SK-N-MC (cell line): ENCODE measurements around the gene FAM3B.

Experiments
- DNase-seq: peaks from one replicate; pipeline ENCODE4 v3.0.0-alpha.2; 2011; ENCODE audit warnings: low read depth, low spot score
- H3K27ac ChIP-seq: fragments of 200-600 bp; sonication (generic); 2 replicates; pipeline ENCODE4 v1.5.1; 2016; ENCODE audit warnings: mixed run types
- H3K36me3 ChIP-seq: fragments of 200-600 bp; sonication (generic); 2 replicates; pipeline ENCODE4 v1.6.1; 2017; ENCODE audit warnings: antibody characterized with exemption, low read length, mixed read lengths; ENCODE audit not compliant: insufficient read depth
- H3K4me3 ChIP-seq: fragments of 200-600 bp; sonication (generic); 2 replicates; pipeline ENCODE4 v1.5.1; 2016
- H3K9ac ChIP-seq: fragments of 200-600 bp; sonication (generic); 2 replicates; pipeline ENCODE4 v1.8.0; 2017; ENCODE audit warnings: mixed run types, mixed read lengths; ENCODE audit not compliant: insufficient read length
- H3K9me3 ChIP-seq: fragments of 200-600 bp; sonication (generic); 2 replicates; pipeline ENCODE4 v1.6.1; 2017; ENCODE audit warnings: low read depth, mild to moderate bottlenecking, antibody characterized with exemption, low read length, moderate library complexity, mixed read lengths
- EZH2 ChIP-seq: fragments of 200-600 bp; sonication (generic); IDR thresholded peaks from one replicate; pipeline ENCODE4 v1.6.1; 2017; ENCODE audit warnings: antibody characterized with exemption
- FOXP2 ChIP-seq: optimal IDR thresholded peaks from 2 replicates; pipeline ENCODE3; 2011; ENCODE audit warnings: mild to moderate bottlenecking, moderate library complexity; ENCODE audit not compliant: insufficient read depth; ENCODE audit errors: extremely low read length, control extremely low read depth
- POLR2AphosphoS5 ChIP-seq: IDR thresholded peaks from 2 replicates; pipeline ENCODE4 v1.6.1; 2012; ENCODE audit warnings: mild to moderate bottlenecking, low read depth, low read length, borderline replicate concordance

FAM3B gene

GRCh38 chr21:41344146-41344545 is 27.5 kb downstream of the FAM3B start:
- Histone ChIP-seq H3K9ac (no peak overlapping the region), H3K4me3 (no peak overlapping the region), H3K9me3 (no peaks in the 10 kb centered on the region), H3K36me3 (no peaks in the 10 kb centered on the region), H3K27ac (no peak overlapping the region)
- TF ChIP-seq POLR2AphosphoS5 (no peak), FOXP2 (no peak), EZH2 (no peak)
- no peak for DNase-seq

- TF ChIP-seq POLR2AphosphoS5 (no peak), FOXP2 (no peak), EZH2 (no peak)
Measured at GRCh38 chr21:41345356-41345755, 28.8 kb downstream of the FAM3B start.

GRCh38 chr21:41345934-41346685 is 29.5 kb downstream of the FAM3B start:
- no peaks in the 10 kb centered on the region for H3K36me3 ChIP-seq
- H3K9me3 ChIP-seq: no peaks in the 10 kb centered on the region
- DNase-seq: no peak
- H3K27ac ChIP-seq: no peak overlapping the region
- TF ChIP-seq FOXP2 (no peak), POLR2AphosphoS5 (no peak), EZH2 (no peak)
- H3K9ac ChIP-seq: no peak overlapping the region
- H3K4me3 ChIP-seq: no peak overlapping the region

More at GRCh38 chr21:41345356-41345755, 28.8 kb downstream of the FAM3B start:
- Histone ChIP-seq H3K27ac (no peak overlapping the region), H3K36me3 (no peaks in the 10 kb centered on the region), H3K9me3 (no peaks in the 10 kb centered on the region), H3K9ac (no peak overlapping the region), H3K4me3 (no peak overlapping the region)
- no peak for DNase-seq

- Histone ChIP-seq H3K36me3 (no peaks in the 10 kb centered on the region), H3K9ac (no peak overlapping the region), H3K9me3 (no peaks in the 10 kb centered on the region), H3K4me3 (no peak overlapping the region), H3K27ac (no peak overlapping the region)
- TF ChIP-seq EZH2: no peak
- TF ChIP-seq POLR2AphosphoS5: no peak
- TF ChIP-seq FOXP2: no peak
- DNase-seq: no peak
Measured at GRCh38 chr21:41346758-41347157, 30.2 kb downstream of the FAM3B start.

- Histone ChIP-seq H3K36me3 (no peaks in the 10 kb centered on the region), H3K4me3 (no peak overlapping the region), H3K9ac (no peak overlapping the region), H3K27ac (no peak overlapping the region), H3K9me3 (no peaks in the 10 kb centered on the region)
- TF ChIP-seq POLR2AphosphoS5 (no peak), FOXP2 (no peak), EZH2 (no peak)
- no peak for DNase-seq
Measured at GRCh38 chr21:41348434-41348833, 31.8 kb downstream of the FAM3B start.

GRCh38 chr21:41349126-41349525 is 32.5 kb downstream of the FAM3B start:
- TF ChIP-seq EZH2 (no peak), FOXP2 (no peak), POLR2AphosphoS5 (no peak)
- Histone ChIP-seq H3K4me3 (no peak overlapping the region), H3K36me3 (no peaks in the 10 kb centered on the region), H3K27ac (no peak overlapping the region), H3K9me3 (no peaks in the 10 kb centered on the region), H3K9ac (no peak overlapping the region)
- DNase-seq: no peak

GRCh38 chr21:41349619-41350390 is 33.2 kb downstream of the FAM3B start:
- Histone ChIP-seq H3K27ac (no peak overlapping the region), H3K4me3 (no peak overlapping the region), H3K9ac (no peak overlapping the region), H3K9me3 (no peaks in the 10 kb centered on the region), H3K36me3 (no peaks in the 10 kb centered on the region)
- TF ChIP-seq FOXP2 (no peak), EZH2 (no peak), POLR2AphosphoS5 (no peak)
- no peak for DNase-seq

- H3K9ac ChIP-seq: no peak overlapping the region
- TF ChIP-seq POLR2AphosphoS5 (no peak), EZH2 (no peak), FOXP2 (no peak)
- no peak overlapping the region for H3K4me3 ChIP-seq
- no peak for DNase-seq
- H3K27ac ChIP-seq: no peak overlapping the region
- H3K36me3 ChIP-seq: no peaks in the 10 kb centered on the region
- H3K9me3 ChIP-seq: no peaks in the 10 kb centered on the region
Measured at GRCh38 chr21:41350436-41351155, 34.0 kb downstream of the FAM3B start.

GRCh38 chr21:41357546-41357945 is 40.9 kb downstream of the FAM3B start:
- H3K9me3 ChIP-seq: no peaks in the 10 kb centered on the region
- no peak overlapping the region for H3K4me3 ChIP-seq
- DNase-seq: no peak
- H3K36me3 ChIP-seq: no peaks in the 10 kb centered on the region
- H3K9ac ChIP-seq: no peak overlapping the region
- no peak for TF ChIP-seq FOXP2
- TF ChIP-seq POLR2AphosphoS5: no peak
- TF ChIP-seq EZH2: no peak
- H3K27ac ChIP-seq: no peak overlapping the region
